ENCODE results near the gene UPF3A. TPM values are rescaled to one million over a fixed set of nuclear protein-coding genes. Genes with fewer than 3 reads are reported as not detected.
"Not testable (repeated sequence)": the region's sequence is repeated elsewhere in the genome, so short reads cannot be mapped to it uniquely, and the experiment has no call there.

Gene UPF3A
- total RNA-seq, 3 donors from 2014 or later (not counting 1 experiment from before 2014, with no cell fraction given): 37.8 to 66.5 (median 44.7) TPM

- intact Hi-C loops (cut with micrococcal nuclease): no loop called here
Measured at GRCh38 chr13:114338959-114339358, 57.6 kb downstream of the UPF3A start.

GRCh38 chr13:114339857-114340534, 58.6 kb downstream of the UPF3A start:
- no peak overlapping the region for H3K4me3 ChIP-seq (ENCODE audit: low read length)
- no peak overlapping the region for H3K27ac ChIP-seq (ENCODE audit: low read length)
- DNase-seq (peak; percentile 61 to 78), ATAC-seq (peak; percentile 86 to 92 (median 88))
- H3K9me3 ChIP-seq (ENCODE audit: control insufficient read depth, insufficient read depth, low read length): no peaks in the 10 kb centered on the region
- H3K4me3 Mint-ChIP-seq: peak overlapping the region; percentile 37
- no peaks in the 10 kb centered on the region for H3K36me3 ChIP-seq (ENCODE audit: control insufficient read depth, insufficient read depth, low read length)
- H3K27me3 Mint-ChIP-seq (ENCODE audit: low read depth in 2 of 2): peaks cover 18 to 32% of the 10 kb centered on the region in 2 donors
- WGBS (ENCODE audit: insufficient coverage): 22% methylated on average over 9 of the region's 10 CpGs
- peaks cover 27% of the 10 kb centered on the region for H3K4me1 ChIP-seq (ENCODE audit: control insufficient read depth, insufficient read depth, low read length)
- intact Hi-C loops (cut with micrococcal nuclease): no loop called here
- H3K27ac Mint-ChIP-seq: peak overlapping the region; percentile 72 to 79
- H3K27me3 ChIP-seq (ENCODE audit: control insufficient read depth, insufficient read depth, low read length): no peaks in the 10 kb centered on the region
- TF ChIP-seq CTCF (IDR thresholded peaks at IDR 0.05): peak; percentile 57
- H3K36me3 Mint-ChIP-seq: no peaks in the 10 kb centered on the region
- no peaks in the 10 kb centered on the region for H3K9me3 Mint-ChIP-seq
- H3K4me1 Mint-ChIP-seq: peaks cover 27 to 32% of the 10 kb centered on the region in 2 donors

More at GRCh38 chr13:114338959-114339358, 57.6 kb downstream of the UPF3A start:
- no peak for TF ChIP-seq CTCF (IDR thresholded peaks at IDR 0.05)
- no peaks in the 10 kb centered on the region for H3K9me3 Mint-ChIP-seq
- H3K4me3 ChIP-seq (ENCODE audit: low read length): no peak overlapping the region
- no peak for DNase-seq
- H3K4me3 Mint-ChIP-seq: no peak overlapping the region
- H3K4me1 Mint-ChIP-seq: peaks cover 38 to 42% of the 10 kb centered on the region in 2 donors
- WGBS (ENCODE audit: insufficient coverage): 98% methylated on average over 5 of the region's 5 CpGs
- no peaks in the 10 kb centered on the region for H3K27me3 ChIP-seq (ENCODE audit: control insufficient read depth, insufficient read depth, low read length)
- no peaks in the 10 kb centered on the region for H3K9me3 ChIP-seq (ENCODE audit: control insufficient read depth, insufficient read depth, low read length)
- H3K27me3 Mint-ChIP-seq (ENCODE audit: low read depth in 2 of 2): peaks cover 20 to 29% of the 10 kb centered on the region in 2 donors
- H3K27ac Mint-ChIP-seq: no peak overlapping the region
- no peaks in the 10 kb centered on the region for H3K36me3 ChIP-seq (ENCODE audit: control insufficient read depth, insufficient read depth, low read length)
- H3K27ac ChIP-seq (ENCODE audit: low read length): no peak overlapping the region
- H3K36me3 Mint-ChIP-seq: no peaks in the 10 kb centered on the region
- H3K4me1 ChIP-seq (ENCODE audit: control insufficient read depth, insufficient read depth, low read length): peaks cover 35% of the 10 kb centered on the region
- ATAC-seq: no peak

GRCh38 chr13:114341003-114341777, 59.8 kb downstream of the UPF3A start:
- WGBS (ENCODE audit: insufficient coverage): 80% methylated on average over 13 of the region's 14 CpGs
- Histone ChIP-seq H3K9me3 (ENCODE audit: control insufficient read depth, insufficient read depth, low read length) (no peaks in the 10 kb centered on the region), H3K4me3 (ENCODE audit: low read length) (no peak overlapping the region), H3K36me3 (ENCODE audit: control insufficient read depth, insufficient read depth, low read length) (no peaks in the 10 kb centered on the region), H3K27me3 (ENCODE audit: control insufficient read depth, insufficient read depth, low read length) (no peaks in the 10 kb centered on the region), H3K27ac (ENCODE audit: low read length) (no peak overlapping the region), H3K4me1 (ENCODE audit: control insufficient read depth, insufficient read depth, low read length) (peaks cover 27% of the 10 kb centered on the region)
- H3K27ac Mint-ChIP-seq: no peak overlapping the region
- H3K4me1 Mint-ChIP-seq: peaks cover 23 to 27% of the 10 kb centered on the region in 2 donors
- TF ChIP-seq CTCF (IDR thresholded peaks at IDR 0.05): no peak
- peak overlapping the region; percentile 17 for H3K4me3 Mint-ChIP-seq
- ATAC-seq (no peak), DNase-seq (no peak)
- no peaks in the 10 kb centered on the region for H3K36me3 Mint-ChIP-seq
- H3K27me3 Mint-ChIP-seq (ENCODE audit: low read depth in 2 of 2): peaks cover 16 to 32% of the 10 kb centered on the region in 2 donors
- H3K9me3 Mint-ChIP-seq: no peaks in the 10 kb centered on the region
- intact Hi-C loops (cut with micrococcal nuclease): no loop called here

GRCh38 chr13:114347256-114347655, 65.9 kb downstream of the UPF3A start:
- H3K27me3 ChIP-seq (ENCODE audit: control insufficient read depth, insufficient read depth, low read length): peaks cover 10% of the 10 kb centered on the region
- H3K36me3 Mint-ChIP-seq; H3K27ac Mint-ChIP-seq; ATAC-seq; H3K27ac ChIP-seq (ENCODE audit: low read length); intact Hi-C loops (cut with micrococcal nuclease); H3K36me3 ChIP-seq (ENCODE audit: control insufficient read depth, insufficient read depth, low read length); H3K4me1 Mint-ChIP-seq; H3K4me3 ChIP-seq (ENCODE audit: low read length); H3K9me3 Mint-ChIP-seq; H3K9me3 ChIP-seq (ENCODE audit: control insufficient read depth, insufficient read depth, low read length); DNase-seq; H3K4me3 Mint-ChIP-seq; H3K4me1 ChIP-seq (ENCODE audit: control insufficient read depth, insufficient read depth, low read length): not testable (repeated sequence)
- H3K27me3 Mint-ChIP-seq (ENCODE audit: low read depth in 2 of 2): peaks cover 32 to 51% of the 10 kb centered on the region in 2 donors
- no CpG with 5 or more reads among the region's 3 CpGs for WGBS (ENCODE audit: insufficient coverage)
